Hair follicle dermal papilla cell (primary cell): ENCODE results near the gene PTCD2. TPM values are rescaled to one million over a fixed set of nuclear protein-coding genes. Genes with fewer than 3 reads are reported as not detected.

ENCODE experiments used
- small RNA-seq: library from RNA; depleted of rRNA; stranded (forward); fragments of <200 nt; gene quantifications from one replicate; pipeline ENCODE3, GENCODE V24; 2012
- total RNA-seq: library from RNA; depleted of rRNA; stranded (reverse); fragments of >200 nt; gene quantifications from 2 replicates; pipeline ENCODE4 v1.2.3, GENCODE V29; 2012

The PTCD2 gene
- total RNA-seq: 11.5 TPM in 2 replicates

GRCh38 chr5:72319976-72320752, at the start of gene PTCD2, which contains the start of gene MRPS27:
Gene PTCD2, plus strand, starts transcription at chr5:72320373. Its CDS starts 10 bp downstream, at chr5:72320383.
Gene MRPS27, minus strand, starts transcription at chr5:72320240. Its CDS starts 19 bp downstream, at chr5:72320221.

Small RNAs within 50 kb of the gene (small RNA-seq; reads per million reads assigned to genes)
- not detected for gene RN7SL153P

Other genes with a start within 250 kb of the PTCD2 start
- 180 and 226 TPM in 2 replicates for gene MAP1B, start 212.9 kb upstream of the PTCD2 start, total RNA-seq
- gene MRPS27, start 133 bp upstream of the PTCD2 start, total RNA-seq: 82.0 and 91.0 TPM in 2 replicates
- under 0.01 TPM in 1 of 2 replicates, not detected in the other for gene ZNF366, start 187.0 kb downstream of the PTCD2 start, total RNA-seq